Measurements from ENCODE around the gene CD302.
"Not testable (repeated sequence)": the region's sequence is repeated elsewhere in the genome, so short reads cannot be mapped to it uniquely, and the experiment has no call there.

Gene CD302

GRCh38 chr2:159797543-159798375 is at the start of gene CD302:
CD302 (minus strand) TSS chr2:159798208; CDS start chr2:159798198, 10 bp downstream.
- peak; percentile 90 for DNase-seq

- no peak for DNase-seq
Observed at GRCh38 chr2:159846564-159846963, 48.6 kb upstream of the CD302 start.

GRCh38 chr2:159840616-159841015 is 42.6 kb upstream of the CD302 start:
- DNase-seq, result no peak

- DNase-seq, result no peak
Observed at GRCh38 chr2:159832858-159833257, 34.9 kb upstream of the CD302 start.

- DNase-seq, result no peak
Observed at GRCh38 chr2:159832026-159832425, 34.0 kb upstream of the CD302 start.

- DNase-seq, result no peak
Observed at GRCh38 chr2:159829376-159829775, 31.4 kb upstream of the CD302 start.

- DNase-seq, result no peak
Observed at GRCh38 chr2:159828738-159829137, 30.7 kb upstream of the CD302 start.

- not testable (repeated sequence) for DNase-seq
Observed at GRCh38 chr2:159822478-159822833, 24.4 kb upstream of the CD302 start.

GRCh38 chr2:159821775-159822477 is 23.9 kb upstream of the CD302 start:
- DNase-seq, result peak; percentile 51

- no peak for DNase-seq
Observed at GRCh38 chr2:159818940-159819339, 20.9 kb upstream of the CD302 start.

GRCh38 chr2:159817283-159817682 is 19.3 kb upstream of the CD302 start:
- DNase-seq, result no peak

GRCh38 chr2:159811232-159811631 is 13.2 kb upstream of the CD302 start:
- DNase-seq, result no peak

- no peak for DNase-seq
Observed at GRCh38 chr2:159808032-159808425, 10.0 kb upstream of the CD302 start.

- DNase-seq, result peak; percentile 82
Observed at GRCh38 chr2:159807183-159808031, 9.4 kb upstream of the CD302 start.

GRCh38 chr2:159804941-159805340 is 6.9 kb upstream of the CD302 start:
- DNase-seq, result no peak

- DNase-seq, result no peak
Observed at GRCh38 chr2:159803235-159803962, 5.4 kb upstream of the CD302 start.

- no peak for DNase-seq
Observed at GRCh38 chr2:159802673-159803072, 4.7 kb upstream of the CD302 start.

GRCh38 chr2:159799833-159800232 is 1.8 kb upstream of the CD302 start:
- peak; percentile 35 for DNase-seq

- DNase-seq, result peak; percentile 84
Observed at GRCh38 chr2:159798376-159798725, 343 bp upstream of the CD302 start.

- no peak for DNase-seq
Observed at GRCh38 chr2:159797225-159797542, 824 bp downstream of the CD302 start.

- no peak for DNase-seq
Observed at GRCh38 chr2:159795841-159796690, 1.9 kb downstream of the CD302 start.

- no peak for DNase-seq
Observed at GRCh38 chr2:159793326-159793725, 4.7 kb downstream of the CD302 start.
